GM19397 (cell line): ENCODE data around the gene PIP5K1C.

Source experiments
- ATAC-seq: cut with Tn5 transposase; IDR thresholded peaks from one replicate; pipeline ENCODE4 v1.9.1; 2021; ENCODE audit warnings: mild to moderate bottlenecking, moderate library complexity; ENCODE audit not compliant: unreplicated experiment

The PIP5K1C gene

GRCh38 chr19:3664879-3665642 is 35.2 kb downstream of the PIP5K1C start:
- no peak for ATAC-seq

GRCh38 chr19:3663838-3664237 is 36.4 kb downstream of the PIP5K1C start:
- ATAC-seq: no peak

DNA sequence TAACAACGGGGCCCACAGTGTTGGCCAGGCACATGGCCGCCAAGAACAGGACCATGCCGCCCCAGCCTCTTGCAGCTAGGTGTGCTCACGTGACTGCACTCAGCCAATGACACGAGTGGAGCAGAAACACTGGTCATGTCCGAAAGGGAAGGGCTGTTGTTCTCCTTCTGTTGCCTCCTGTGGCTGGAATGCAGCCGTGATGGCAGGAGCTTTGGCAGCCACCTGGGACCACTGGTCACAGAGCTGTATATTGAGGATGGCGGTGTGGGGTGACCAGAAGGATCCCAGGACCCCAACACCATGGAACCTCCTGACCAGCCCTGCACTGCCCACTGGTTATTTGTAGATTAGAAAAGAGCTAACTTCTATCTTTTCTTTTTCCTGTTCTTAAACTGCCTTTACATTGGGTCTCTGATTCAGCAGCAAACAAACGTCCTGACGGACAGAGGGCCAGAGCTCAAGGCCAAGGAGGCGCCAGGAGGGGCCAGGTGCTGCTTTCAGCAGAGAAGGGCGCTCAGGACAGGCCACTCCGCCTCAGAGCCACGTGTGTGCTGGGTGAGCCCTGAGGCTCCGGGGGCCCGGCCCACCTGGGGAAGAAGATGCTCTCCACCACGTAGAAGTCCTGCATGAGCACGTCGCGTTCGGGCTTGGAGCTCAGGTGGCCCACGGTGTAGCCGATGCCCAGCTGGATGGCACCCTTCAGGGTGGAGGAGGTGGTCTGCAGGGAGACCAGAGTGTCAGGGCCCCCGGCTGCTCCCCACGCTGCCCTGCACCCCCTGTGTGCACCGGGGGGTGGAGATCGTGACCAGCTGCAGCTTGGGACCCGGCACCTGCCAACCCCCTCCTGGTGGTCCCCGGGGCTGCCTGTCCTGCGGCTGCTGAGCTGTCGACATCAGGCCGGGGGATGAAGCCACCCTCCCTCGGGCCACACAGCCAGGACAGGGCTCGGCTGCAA is 38.7 kb downstream of the PIP5K1C start:
- no peak for ATAC-seq

DNA sequence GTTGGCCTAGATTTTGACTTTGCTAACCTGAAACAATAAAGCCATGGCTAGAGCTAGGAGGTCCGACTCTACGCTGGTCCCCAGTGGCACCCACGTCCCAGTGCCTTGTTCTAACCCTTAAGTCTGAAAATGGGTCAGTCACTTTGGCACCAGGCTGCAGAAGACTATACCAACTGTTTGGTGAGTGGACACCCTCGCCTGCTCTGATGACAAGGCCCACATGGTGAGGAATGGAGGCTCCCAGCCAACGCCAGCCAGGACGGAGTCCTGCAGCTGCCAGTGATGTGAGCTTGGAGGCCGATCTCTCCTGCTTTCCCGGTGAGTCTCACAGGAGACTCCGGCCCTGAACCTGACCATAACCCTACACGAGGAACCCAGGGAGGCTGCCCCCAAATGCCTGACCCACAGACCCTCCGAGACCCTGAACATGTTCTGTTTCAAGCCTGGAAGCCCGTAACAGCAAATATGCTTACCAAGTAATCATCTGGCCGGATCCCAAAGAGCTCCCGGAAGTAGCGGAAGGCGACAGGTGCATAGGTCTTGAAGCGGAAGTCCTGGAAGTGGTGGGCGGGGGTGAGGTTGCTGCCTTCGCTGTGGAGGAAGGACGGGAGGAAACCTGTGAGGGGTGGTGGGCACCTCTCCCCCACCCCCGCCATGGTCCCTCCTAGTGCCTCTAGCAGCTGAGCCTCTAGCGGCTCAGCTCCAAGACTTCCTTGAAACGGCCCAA is 39.6 kb downstream of the PIP5K1C start:
- ATAC-seq: no peak

DNA sequence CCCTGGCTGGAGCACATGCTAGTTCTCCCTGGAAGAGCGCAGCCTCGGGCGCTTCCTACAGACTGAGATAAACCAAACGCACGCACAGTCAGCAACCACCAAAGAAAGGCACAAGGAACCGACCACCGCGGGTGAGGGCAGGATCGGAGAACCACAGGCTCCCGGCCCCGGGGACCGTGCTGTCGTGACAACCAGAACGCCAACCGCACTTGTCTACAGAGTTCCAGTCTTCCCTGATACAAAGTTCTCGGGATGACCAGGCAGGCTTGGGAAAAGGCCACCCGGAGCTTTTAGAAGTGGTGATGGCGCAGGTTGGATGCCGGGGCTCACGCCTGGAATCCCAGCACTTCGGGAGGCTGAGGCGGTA is 40.5 kb downstream of the PIP5K1C start:
- no peak for ATAC-seq

DNA sequence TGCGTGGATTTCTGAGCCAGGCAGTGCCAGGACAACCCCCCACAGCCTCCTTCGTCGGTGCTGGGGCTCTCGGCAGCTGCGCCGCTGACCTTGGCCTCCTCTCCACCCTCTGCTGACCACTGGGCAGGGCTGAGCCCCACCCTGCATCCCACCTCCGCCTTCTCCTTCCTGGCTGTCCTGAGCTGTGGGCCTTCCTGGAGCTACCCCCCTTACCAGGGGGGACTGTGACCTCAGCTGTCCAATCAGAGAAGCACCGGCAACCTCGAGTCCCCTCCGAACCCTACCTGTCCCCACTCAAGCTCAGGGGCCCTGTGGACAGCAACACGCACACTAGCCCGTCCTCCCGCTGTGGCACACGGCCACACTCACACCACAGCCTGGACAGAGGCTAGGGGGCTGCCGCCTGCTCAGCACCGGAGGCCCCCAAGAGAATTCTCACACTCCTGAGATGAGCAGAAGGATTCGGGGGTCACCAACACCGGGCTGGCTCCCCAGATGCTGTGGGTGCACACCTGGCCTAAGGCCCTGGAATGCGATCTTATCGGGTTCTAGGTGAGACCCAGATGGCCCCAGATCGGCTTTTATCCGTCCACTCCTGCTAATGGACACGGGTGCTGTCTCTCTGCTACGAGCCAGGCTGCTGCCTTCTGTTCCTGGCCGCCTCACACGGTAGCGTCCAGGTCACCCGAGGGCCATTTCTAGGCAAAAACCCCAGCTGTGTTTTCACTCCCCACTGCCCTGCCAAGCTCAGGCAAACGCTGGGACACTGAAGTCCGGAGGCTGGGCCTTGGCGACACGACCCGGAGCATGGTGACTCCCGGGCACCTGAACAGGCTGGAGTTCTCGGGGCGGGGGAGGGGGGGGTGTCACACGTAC is 41.2 kb downstream of the PIP5K1C start:
- no peak for ATAC-seq

GRCh38 chr19:3658004-3658869 is 42.0 kb downstream of the PIP5K1C start:
- ATAC-seq: no peak

- no peak for ATAC-seq
These were observed 42.9 kb downstream of the PIP5K1C start for GRCh38 chr19:3657395-3657769.

DNA sequence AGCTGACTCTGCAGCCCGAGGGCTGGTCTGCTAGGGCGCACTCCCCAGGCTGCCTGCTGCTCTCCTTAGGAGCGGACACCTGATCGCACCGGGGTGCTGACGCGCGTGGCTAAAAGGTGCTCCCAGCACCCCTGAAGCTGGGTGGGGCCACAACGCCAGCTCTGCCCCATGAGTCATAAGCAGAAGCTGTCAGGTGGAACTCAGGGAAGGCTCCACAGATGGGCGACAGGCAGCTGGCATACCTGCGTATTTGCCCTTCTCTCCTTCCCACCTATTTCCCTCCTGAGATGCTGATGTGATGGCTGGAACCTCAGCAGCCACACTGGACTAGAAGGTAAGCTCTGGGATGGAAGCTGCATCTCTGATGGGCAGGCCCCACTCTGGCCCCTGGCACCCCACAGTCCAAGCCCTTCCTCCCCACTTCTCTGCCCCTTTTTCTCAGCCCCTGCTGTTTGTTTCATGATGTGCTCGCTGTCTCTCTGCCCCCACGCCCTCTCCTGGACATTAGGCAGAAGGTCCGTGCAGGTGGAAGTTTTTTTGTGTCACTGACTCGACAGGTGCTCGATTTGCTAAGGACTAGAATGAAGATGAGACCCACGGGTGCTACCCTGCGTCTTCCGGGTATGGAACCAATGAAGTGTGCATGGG is 43.4 kb downstream of the PIP5K1C start:
- no peak for ATAC-seq

DNA sequence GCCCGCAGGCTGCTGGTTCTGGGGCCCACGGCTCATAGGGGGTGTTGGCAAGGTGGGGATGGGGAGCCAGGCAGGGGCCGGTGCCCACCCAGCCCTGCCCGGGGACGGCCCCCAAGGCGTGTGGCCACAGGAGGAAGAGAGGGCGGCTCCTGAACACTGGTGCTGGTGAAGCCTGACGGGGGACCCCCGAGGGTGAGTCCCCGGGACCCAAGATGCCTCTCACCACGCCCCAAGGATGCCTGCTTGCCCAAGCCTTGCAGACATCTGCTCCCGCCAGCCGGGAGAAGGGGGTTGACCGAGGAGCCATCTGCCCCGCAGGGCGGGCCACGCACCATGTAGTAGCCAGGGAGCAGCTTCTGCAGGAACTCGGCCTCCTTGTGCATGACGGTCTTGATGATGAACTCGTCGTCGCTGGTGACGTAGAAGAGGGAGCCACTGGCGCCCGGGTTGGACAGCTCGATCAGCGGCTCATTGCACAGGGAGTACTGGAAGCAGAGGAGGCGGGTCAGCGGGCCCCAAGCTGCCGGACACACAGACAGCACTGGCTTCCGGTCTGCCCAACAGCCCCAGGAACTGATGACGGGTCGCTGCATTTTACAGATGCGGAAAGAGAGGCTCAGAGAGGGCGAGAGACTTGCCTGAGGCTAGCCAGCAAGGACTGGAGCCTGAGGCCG is 44.1 kb downstream of the PIP5K1C start:
- no peak for ATAC-seq

DNA sequence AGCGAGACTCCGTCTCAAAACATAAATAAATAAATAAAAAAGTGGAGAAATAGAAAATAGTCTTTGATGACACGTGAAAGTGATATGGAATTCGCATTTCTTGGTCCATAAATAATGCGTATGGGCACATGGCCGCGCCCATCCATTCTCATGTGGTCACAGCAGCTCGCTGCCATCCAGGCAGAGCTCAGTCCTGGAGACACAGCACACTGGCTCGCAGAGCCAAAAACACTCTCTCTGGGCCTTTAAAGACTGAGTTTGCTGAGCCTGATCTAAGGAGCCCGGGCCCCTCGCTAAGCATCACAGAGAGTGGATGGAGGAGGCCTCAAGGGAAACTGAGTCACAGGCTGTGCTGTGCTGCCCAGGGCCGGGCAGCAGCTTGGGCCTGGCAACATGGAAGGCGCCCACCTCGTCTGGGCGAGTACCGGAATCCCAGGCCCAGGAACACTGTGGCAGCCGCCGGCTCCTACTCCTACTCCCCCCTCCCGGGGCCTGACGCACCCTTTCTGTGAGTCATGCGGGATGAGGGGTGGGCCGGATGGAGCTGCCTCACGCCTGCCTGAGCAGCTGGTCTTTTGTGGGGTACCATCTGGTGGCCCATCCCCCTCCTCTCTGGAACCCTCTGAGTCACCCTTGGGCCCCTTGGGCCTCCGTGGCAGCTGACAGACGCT is 44.7 kb downstream of the PIP5K1C start:
- ATAC-seq: no peak

DNA sequence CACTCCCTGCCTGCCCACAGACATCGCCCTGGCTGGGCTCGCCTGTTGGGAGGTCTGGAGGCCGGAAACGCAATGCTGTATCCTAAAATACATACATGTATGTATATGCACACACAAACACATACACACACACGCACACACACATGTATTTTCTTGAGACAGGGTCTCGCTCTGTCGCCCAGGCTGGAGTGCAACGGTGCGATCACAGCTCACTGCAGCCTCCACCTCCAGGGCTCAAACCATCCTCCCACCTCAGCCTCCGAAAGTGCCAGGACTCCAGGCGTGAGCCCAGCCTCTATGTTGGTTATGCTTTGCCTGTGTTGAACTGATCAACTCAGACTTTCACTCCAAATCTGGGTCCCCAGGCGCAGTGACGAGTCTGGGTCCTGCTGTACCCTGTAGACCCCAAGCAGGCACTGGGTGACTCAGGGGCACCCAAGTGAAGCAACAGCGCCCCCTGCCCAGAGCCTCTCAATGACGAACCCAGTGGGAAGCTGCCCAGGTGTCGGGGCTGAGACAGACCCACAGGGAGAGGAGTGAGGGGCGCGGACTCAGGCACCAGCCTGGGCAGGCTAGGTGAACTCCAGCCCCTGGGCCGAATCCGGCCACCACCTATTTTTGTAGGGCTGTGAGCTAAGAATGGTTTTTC is 46.3 kb downstream of the PIP5K1C start:
- no peak for ATAC-seq

DNA sequence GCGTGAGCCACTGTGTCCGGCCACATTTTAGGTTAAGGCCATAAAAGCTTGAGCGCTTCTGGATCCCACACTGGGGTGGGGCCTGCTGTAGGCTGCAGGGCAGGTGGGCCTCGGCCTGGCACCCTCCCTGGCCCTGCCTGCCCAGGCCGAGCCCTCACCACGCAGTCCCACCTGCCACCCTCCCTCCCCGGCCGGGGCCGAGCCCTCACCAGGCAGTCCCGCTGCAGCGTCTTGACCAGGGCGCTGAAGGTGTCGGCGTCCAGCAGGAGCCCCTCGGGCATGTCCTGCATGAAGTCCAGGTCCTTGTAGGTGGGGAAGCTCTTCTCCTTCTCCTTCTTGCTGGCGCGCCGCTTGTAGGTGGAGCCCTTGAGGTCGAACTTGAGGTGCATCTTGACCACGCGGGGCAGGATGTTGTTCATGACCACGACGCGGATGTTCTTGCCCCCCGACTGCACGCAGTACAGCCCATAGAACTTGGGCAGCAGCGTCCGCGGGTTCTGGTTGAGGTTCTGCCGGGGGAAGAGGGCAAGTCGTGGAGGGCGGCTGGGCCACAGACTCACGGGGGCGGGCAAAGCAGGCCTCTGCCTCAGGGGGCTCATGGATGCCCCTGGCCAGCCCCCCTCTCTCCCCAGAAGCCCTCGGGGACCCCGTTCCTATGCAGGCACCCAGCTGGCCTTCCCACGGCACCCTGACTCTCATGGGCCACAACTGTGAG is 47.0 kb downstream of the PIP5K1C start:
- no peak for ATAC-seq

DNA sequence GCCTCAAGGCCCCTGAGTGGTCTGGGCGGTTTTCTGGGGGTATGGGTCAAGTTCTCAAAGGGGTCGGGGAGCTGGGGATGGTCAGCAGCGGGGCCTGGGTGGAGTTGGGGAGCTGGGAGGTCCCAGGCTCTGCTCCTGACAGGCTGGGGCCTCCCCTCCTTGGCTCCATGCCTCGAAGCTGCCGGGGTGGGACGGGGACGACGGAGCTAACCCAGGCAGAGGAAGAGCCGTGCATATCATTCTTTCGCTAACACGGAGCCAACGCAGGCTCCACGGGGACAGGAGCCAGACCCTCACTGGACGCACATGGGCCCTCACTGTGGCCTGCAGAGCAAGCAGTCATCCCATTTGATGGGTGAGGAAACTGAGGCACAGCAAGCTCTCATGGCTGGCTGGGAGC is 47.8 kb downstream of the PIP5K1C start:
- ATAC-seq: no peak

DNA sequence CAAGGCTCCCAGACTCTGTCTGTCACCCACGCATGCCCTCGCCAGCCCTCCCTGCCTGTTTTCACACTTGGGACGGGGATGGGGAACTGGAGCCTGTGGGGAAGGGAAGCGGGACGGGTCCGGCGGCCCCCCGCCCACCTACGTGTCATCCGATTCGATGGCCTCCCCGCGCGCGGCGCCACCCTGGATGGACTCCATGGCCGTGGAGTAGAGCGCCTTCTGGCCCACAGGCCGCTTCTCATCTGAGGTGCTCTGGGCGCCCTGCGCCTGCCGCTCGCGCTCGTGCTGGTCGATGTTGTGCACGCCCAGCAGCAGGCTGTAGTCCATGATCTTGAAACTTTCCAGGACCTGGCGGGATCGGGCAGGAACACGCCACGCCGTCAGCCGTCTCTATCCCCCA is 48.6 kb downstream of the PIP5K1C start:
- no peak for ATAC-seq

DNA sequence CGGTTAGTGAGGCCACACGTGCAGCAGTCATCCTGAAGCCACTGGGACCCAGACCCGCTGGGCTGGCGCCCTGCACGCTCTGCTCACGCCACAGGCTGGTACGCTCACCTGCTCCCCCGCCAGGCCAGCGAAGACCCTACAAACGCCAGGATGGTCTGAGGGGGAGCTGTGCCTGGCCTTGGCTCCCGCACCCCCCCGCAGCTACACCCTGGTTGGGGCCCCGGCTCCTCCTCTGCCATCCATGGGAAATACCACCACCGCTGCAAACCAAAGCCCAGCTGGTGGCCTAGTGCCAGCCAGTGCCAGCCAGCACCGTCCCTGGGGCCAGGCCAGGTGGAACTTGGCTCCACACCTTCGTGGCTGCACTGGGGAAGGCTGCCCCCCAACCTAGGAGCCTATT is 50.4 kb downstream of the PIP5K1C start:
- no peak for ATAC-seq
